ENCODE results near the gene RPS6KB1. TPM values are rescaled to one million over a fixed set of nuclear protein-coding genes. Genes with fewer than 3 reads are reported as not detected.
A peak's percentile ranks its signal among the peaks of the same experiment; 100 is the strongest.

Gene RPS6KB1
- total and polyA plus RNA-seq, 8 donors = 9.4 to 129 (median 38.1) TPM

- WGBS, 5 donors = 2 to 5% (median 5%) methylated on average over 23 to 25 of the region's 25 CpGs
- Histone ChIP-seq H3K27ac (peak overlapping the region; percentile 77 to 98 (median 92)), H3K4me3 (peak overlapping the region; percentile 74 to 100 (median 87)), H3K36me3 (peaks cover 0 to 31% (median 23%) of the 10 kb centered on the region in 4 donors), H3K9me3 (no peaks in the 10 kb centered on the region), H3K4me1 (peaks cover 22 to 63% (median 50%) of the 10 kb centered on the region in 4 donors), H3K27me3 (no peaks in the 10 kb centered on the region)
- peak in 1 of 3 donors; percentile 42 for TF ChIP-seq POLR2AphosphoS5 (IDR thresholded peaks at IDR 0.05)
- TF ChIP-seq, protein P1, sequence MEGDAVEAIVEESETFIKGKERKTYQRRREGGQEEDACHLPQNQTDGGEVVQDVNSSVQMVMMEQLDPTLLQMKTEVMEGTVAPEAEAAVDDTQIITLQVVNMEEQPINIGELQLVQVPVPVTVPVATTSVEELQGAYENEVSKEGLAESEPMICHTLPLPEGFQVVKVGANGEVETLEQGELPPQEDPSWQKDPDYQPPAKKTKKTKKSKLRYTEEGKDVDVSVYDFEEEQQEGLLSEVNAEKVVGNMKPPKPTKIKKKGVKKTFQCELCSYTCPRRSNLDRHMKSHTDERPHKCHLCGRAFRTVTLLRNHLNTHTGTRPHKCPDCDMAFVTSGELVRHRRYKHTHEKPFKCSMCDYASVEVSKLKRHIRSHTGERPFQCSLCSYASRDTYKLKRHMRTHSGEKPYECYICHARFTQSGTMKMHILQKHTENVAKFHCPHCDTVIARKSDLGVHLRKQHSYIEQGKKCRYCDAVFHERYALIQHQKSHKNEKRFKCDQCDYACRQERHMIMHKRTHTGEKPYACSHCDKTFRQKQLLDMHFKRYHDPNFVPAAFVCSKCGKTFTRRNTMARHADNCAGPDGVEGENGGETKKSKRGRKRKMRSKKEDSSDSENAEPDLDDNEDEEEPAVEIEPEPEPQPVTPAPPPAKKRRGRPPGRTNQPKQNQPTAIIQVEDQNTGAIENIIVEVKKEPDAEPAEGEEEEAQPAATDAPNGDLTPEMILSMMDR (IDR thresholded peaks at IDR 0.05) = no peak
- DNase-seq = no peak
- intact Hi-C loops (cut with DNase I; ENCODE audit: low total_unique reads) = no loop called here
Observed at GRCh38 chr17:59892251-59892923, 534 bp upstream of the RPS6KB1 start.

- H3K27me3 ChIP-seq = no peaks in the 10 kb centered on the region
- no peaks in the 10 kb centered on the region for H3K9me3 ChIP-seq
- intact Hi-C loops (cut with DNase I; ENCODE audit: low total_unique reads) = no loop called here
- H3K4me3 ChIP-seq = peak overlapping the region; percentile 74 to 100 (median 87)
- peak overlapping the region; percentile 86 to 98 (median 92) for H3K27ac ChIP-seq
- no peak for DNase-seq
- TF ChIP-seq, protein P1 (IDR thresholded peaks at IDR 0.05) = no peak
- no peak for TF ChIP-seq POLR2A (IDR thresholded peaks at IDR 0.05)
- WGBS, 5 donors = 0 to 1% (median 0%) methylated on average over 11 of the region's 11 CpGs
- peaks cover 22 to 76% (median 57%) of the 10 kb centered on the region in 4 donors for H3K4me1 ChIP-seq
- H3K36me3 ChIP-seq = peaks cover 0 to 19% (median 12%) of the 10 kb centered on the region in 4 donors
Observed at GRCh38 chr17:59893676-59894100, 767 bp downstream of the RPS6KB1 start.

GRCh38 chr17:59897090-59897489, 4.2 kb downstream of the RPS6KB1 start:
- TF ChIP-seq POLR2AphosphoS5 (IDR thresholded peaks at IDR 0.05) (no peak), POLR2A (IDR thresholded peaks at IDR 0.05) (no peak), EP300 (IDR thresholded peaks at IDR 0.05) (no peak)
- TF ChIP-seq, protein P1 (IDR thresholded peaks at IDR 0.05) = no peak
- intact Hi-C loops (cut with DNase I; ENCODE audit: low total_unique reads) = no loop called here
- no peak overlapping the region for H3K27ac ChIP-seq
- peaks cover 14 to 66% (median 45%) of the 10 kb centered on the region in 4 donors for H3K4me1 ChIP-seq
- no peak for DNase-seq
- 72 to 78% (median 75%) methylated on average over 4 of the region's 4 CpGs for WGBS, 5 donors
- no peaks in the 10 kb centered on the region for H3K9me3 ChIP-seq
- H3K4me3 ChIP-seq = no peak overlapping the region
- H3K36me3 ChIP-seq = peaks cover 0 to 14% (median 5%) of the 10 kb centered on the region in 4 donors
- H3K27me3 ChIP-seq = no peaks in the 10 kb centered on the region

- WGBS, 5 donors = 34 to 86% (median 82%) methylated on average over 5 of the region's 5 CpGs
- DNase-seq = peak in 1 of 2 donors; percentile 46
- intact Hi-C loops (cut with DNase I; ENCODE audit: low total_unique reads) = no loop called here
- Histone ChIP-seq H3K4me3 (no peak overlapping the region), H3K9me3 (no peaks in the 10 kb centered on the region), H3K36me3 (peaks cover 0 to 14% (median 7%) of the 10 kb centered on the region in 4 donors), H3K27ac (peak overlapping the region in 1 of 5 donors; percentile 25), H3K27me3 (no peaks in the 10 kb centered on the region), H3K4me1 (peaks cover 12 to 58% (median 39%) of the 10 kb centered on the region in 4 donors)
- TF ChIP-seq, protein P1 (IDR thresholded peaks at IDR 0.05) = peak in 2 of 7 experiments; percentile 15 to 49
- no peak for TF ChIP-seq POLR2AphosphoS5 (IDR thresholded peaks at IDR 0.05)
Observed at GRCh38 chr17:59899099-59899498, 6.2 kb downstream of the RPS6KB1 start.

Data from stomach (tissue), 9 donors.